HCT116 (cell line): ENCODE measurements around the gene PIGBOS1.

Experiments used
- CBX3 ChIP-seq: IDR thresholded peaks from 2 replicates; pipeline ENCODE4 v1.6.1; 2012; ENCODE audit warnings: low read depth
- POLR2A ChIP-seq: IDR thresholded peaks from 2 replicates; pipeline ENCODE4 v1.7.0; 2011; ENCODE audit warnings: borderline replicate concordance; ENCODE audit not compliant: insufficient read depth, insufficient read length; ENCODE audit errors: extremely low read depth
- TF ChIP-seq, protein P1 (sequence below), 3 experiments: fragments of 200-600 bp in 1 of 3; sonication (generic) in 1 of 3; IDR thresholded peaks in 2 of 3; conservative IDR thresholded peaks in 1 of 3; 2 replicates each; pipeline ENCODE4 v1.5.1; 2012 to 2017; ENCODE audit warnings: low read depth in 2 of 3, low read length in 2 of 3, antibody characterized with exemption in 1 of 3, borderline replicate concordance in 1 of 3, control low read depth in 1 of 3, mild to moderate bottlenecking in 1 of 3, mixed read lengths in 1 of 3, mixed run types in 1 of 3, moderate library complexity in 1 of 3; ENCODE audit not compliant: insufficient read depth in 1 of 3
- TF ChIP-seq, protein P2 (sequence below): IDR thresholded peaks from 2 replicates; pipeline ENCODE4 v1.6.1; 2012
- TF ChIP-seq, protein P3 (sequence below): IDR thresholded peaks from 2 replicates; pipeline ENCODE4 v1.6.1; 2012

DNA sequence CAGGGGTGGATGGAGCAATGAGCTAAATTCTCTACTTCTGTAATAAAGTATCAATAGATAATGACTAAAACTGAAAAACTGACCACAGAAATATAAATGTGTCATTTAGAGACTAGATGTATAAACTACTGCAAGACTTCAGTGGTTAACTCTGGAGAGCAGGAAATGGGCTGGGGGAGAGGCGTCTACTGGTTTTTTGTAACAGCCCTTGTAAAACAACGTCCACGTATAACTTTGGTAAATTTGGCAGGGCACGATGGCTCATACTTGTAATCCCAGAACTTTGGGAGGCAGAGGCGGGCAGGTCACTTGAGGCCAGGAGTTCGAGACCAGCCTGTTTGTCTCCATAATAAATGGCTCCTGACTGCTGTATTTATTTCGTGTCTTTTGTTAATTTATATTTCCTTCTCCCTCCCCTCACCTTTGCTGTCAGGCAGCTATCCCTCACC is 41.8 kb downstream of the PIGBOS1 start:
- TF ChIP-seq, protein P1, sequence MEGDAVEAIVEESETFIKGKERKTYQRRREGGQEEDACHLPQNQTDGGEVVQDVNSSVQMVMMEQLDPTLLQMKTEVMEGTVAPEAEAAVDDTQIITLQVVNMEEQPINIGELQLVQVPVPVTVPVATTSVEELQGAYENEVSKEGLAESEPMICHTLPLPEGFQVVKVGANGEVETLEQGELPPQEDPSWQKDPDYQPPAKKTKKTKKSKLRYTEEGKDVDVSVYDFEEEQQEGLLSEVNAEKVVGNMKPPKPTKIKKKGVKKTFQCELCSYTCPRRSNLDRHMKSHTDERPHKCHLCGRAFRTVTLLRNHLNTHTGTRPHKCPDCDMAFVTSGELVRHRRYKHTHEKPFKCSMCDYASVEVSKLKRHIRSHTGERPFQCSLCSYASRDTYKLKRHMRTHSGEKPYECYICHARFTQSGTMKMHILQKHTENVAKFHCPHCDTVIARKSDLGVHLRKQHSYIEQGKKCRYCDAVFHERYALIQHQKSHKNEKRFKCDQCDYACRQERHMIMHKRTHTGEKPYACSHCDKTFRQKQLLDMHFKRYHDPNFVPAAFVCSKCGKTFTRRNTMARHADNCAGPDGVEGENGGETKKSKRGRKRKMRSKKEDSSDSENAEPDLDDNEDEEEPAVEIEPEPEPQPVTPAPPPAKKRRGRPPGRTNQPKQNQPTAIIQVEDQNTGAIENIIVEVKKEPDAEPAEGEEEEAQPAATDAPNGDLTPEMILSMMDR (IDR thresholded peaks at IDR 0.05 in 2 of 3, conservative IDR thresholded peaks at IDR 0.05 in 1 of 3; ENCODE audit: borderline replicate concordance in 1 of 3, insufficient read depth in 1 of 3, low read depth in 2 of 3, low read length in 2 of 3) = no peak
- TF ChIP-seq, protein P2, sequence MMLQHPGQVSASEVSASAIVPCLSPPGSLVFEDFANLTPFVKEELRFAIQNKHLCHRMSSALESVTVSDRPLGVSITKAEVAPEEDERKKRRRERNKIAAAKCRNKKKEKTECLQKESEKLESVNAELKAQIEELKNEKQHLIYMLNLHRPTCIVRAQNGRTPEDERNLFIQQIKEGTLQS = no peak
- TF ChIP-seq POLR2A = no peak
- TF ChIP-seq, protein P3, sequence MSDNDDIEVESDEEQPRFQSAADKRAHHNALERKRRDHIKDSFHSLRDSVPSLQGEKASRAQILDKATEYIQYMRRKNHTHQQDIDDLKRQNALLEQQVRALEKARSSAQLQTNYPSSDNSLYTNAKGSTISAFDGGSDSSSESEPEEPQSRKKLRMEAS = no peak
- no peak for TF ChIP-seq CBX3
